ENCODE results near the gene EIF3K.
A peak's percentile ranks its signal among the peaks of the same experiment; 100 is the strongest.

The EIF3K gene

DNA sequence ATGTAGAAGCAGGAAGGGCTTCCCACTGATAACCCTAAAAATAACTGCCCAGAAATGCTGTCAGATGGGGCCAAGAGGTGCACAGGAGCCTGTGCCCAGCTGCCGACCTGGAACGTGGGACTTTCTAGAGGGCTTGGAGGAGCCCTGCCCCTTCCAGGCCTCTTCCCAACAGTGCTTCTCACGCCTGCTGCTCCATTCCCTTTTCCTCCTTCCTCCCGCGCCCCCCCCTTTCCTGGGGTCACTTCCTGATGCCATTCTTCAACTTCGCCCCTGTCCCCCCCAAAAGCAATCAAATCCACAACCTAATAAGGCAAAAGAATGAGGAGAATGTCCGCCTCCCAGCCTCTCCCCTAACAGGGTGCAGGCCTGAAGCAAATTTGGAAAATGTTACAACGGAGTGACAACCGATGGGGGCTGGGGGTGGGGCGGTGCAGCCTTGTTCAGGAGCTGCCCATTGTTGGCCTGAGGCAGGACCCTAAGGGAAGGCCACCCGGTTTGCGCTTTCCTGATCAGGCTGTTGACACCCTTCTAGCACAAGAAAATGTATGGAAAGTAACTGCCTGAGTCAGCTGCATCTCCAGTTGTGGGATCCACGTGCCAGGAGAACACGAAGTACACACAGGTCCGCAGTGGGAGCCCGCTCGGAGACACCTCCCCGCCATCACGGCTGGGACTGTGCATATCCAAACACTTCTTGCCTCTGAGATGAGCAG lies 47.1 kb downstream of the EIF3K start:
- Histone ChIP-seq H3K4me1 (ENCODE audit: control insufficient read depth in 1 of 2, insufficient read depth in 2 of 2, low read length in 2 of 2) (peaks cover 92 to 94% of the 10 kb centered on the region in 2 donors), H3K9me3 (ENCODE audit: control insufficient read depth in 1 of 2, low read length in 2 of 2) (no peaks in the 10 kb centered on the region), H3K4me3 (ENCODE audit: low read depth in 1 of 2, low read length in 2 of 2) (peak overlapping the region; percentile 2 to 28)

DNA sequence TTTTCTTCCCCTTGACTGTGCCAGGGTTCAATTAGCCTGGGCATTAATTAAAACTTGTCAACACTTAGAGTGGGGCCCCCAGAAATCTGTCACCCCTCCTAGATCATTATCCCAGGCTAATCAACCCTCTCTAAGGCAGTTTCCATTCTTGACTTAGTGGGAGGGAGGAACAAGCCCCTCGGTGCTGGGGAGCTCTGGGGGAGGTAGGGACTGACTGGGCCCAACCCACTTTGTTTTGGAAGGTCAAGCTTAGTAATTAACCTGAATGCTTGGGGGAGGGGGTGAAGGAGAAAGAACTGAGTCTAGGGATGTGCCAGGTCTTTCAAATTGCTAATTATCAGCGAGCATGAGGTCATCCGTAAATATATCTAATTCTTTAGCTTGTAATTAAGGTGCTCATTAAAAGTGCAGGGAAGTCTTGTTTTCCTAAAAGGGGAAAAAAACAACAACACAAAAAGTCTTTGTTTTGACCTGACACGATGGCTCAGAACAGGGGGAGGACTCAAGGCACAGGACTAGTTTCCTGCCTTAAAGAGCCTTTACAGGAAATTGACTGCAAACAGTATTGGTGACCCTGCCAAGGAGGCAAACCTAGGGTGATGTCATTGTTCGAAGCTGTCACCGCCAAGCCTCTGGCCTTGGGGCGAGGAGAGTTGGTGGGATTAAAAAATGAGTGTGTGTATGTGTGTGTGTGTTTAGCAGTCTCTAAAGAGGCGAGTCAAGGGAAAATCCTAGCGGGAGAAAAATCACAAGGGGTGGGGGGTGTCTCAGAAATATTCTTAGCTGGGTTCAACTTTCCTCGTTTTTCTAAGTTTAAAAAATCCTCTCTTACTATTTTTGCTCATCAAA lies 47.9 kb downstream of the EIF3K start:
- H3K27me3 ChIP-seq (ENCODE audit: control insufficient read depth in 1 of 2, insufficient read depth in 2 of 2, low read length in 2 of 2), result no peaks in the 10 kb centered on the region
- H3K4me3 ChIP-seq (ENCODE audit: low read depth in 1 of 2, low read length in 2 of 2), result peak overlapping the region; percentile 2 to 28
- H3K4me1 ChIP-seq (ENCODE audit: control insufficient read depth in 1 of 2, insufficient read depth in 2 of 2, low read length in 2 of 2), result peaks cover 97 to 98% of the 10 kb centered on the region in 2 donors
- H3K9me3 ChIP-seq (ENCODE audit: control insufficient read depth in 1 of 2, low read length in 2 of 2), result no peaks in the 10 kb centered on the region
- peaks cover 4 to 7% of the 10 kb centered on the region in 2 donors for H3K36me3 ChIP-seq (ENCODE audit: control insufficient read depth in 1 of 2, insufficient read depth in 2 of 2, low read length in 2 of 2)
- H3K9ac ChIP-seq (ENCODE audit: low read depth in 1 of 2, low read length in 2 of 2), result peak overlapping the region; percentile 3 to 64
- peak overlapping the region; percentile 90 for H3K27ac ChIP-seq (ENCODE audit: low read depth, low read length)

More for the DNA sequence above, 47.1 kb downstream of the EIF3K start:
- Histone ChIP-seq H3K36me3 (ENCODE audit: control insufficient read depth in 1 of 2, insufficient read depth in 2 of 2, low read length in 2 of 2) (peaks cover 4 to 8% of the 10 kb centered on the region in 2 donors), H3K27ac (ENCODE audit: low read depth, low read length) (peak overlapping the region; percentile 90), H3K27me3 (ENCODE audit: control insufficient read depth in 1 of 2, insufficient read depth in 2 of 2, low read length in 2 of 2) (no peaks in the 10 kb centered on the region), H3K9ac (ENCODE audit: low read depth in 1 of 2, low read length in 2 of 2) (peak overlapping the region; percentile 3 to 64)

DNA sequence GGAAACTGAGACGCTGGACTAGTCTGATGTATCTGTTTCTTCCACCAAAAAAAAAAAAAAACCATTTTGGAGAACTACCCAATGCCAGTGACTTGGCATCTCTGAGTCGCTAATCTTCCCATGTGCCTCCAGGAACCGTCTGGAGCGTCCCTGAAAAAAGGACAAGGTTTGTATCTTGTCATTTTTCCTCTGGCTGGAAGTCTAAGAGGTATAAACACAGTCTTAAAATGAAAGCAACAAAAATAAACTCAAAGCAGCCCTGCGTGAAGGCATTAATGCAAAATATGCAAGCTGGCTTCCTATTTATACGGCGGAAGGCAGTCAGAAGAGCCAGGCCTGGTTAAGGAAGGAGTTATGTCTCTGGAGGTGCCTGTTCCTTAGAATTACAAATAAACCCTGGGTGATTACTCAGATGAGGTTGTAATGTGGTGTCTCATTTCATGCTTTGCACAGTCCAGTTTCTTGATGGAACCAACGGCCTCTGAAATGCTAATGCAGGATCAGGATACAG lies 48.7 kb downstream of the EIF3K start:
- H3K9ac ChIP-seq (ENCODE audit: low read depth in 1 of 2, low read length in 2 of 2), result peak overlapping the region; percentile 47 to 64

DNA sequence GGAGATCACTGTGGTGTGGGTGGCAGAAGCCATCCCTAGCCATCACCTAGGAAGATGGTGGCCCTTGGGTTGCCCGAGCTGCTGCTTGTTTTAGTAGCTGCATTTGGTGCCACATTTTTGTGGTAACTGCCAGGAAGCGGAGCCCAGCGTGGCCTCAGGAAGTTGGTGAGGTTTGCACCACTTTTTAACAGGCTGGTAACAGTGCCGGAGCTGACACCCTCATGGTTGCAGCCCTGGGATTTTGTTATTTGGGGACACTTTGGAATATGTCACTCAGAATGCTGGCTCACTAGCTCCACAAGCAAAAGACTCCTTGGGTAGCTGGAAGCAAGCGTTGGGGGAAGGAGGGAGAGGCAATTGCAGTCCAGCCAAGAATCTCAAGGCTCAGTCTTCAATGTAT lies 50.6 kb downstream of the EIF3K start:
- Histone ChIP-seq H3K4me1 (ENCODE audit: control insufficient read depth in 1 of 2, insufficient read depth in 2 of 2, low read length in 2 of 2) (peaks cover 84% of the 10 kb centered on the region in 2 donors), H3K9ac (ENCODE audit: low read depth in 1 of 2, low read length in 2 of 2) (peak overlapping the region; percentile 65 to 72)

More for the DNA sequence above, 48.7 kb downstream of the EIF3K start:
- no peaks in the 10 kb centered on the region for H3K27me3 ChIP-seq (ENCODE audit: control insufficient read depth in 1 of 2, insufficient read depth in 2 of 2, low read length in 2 of 2)
- H3K4me3 ChIP-seq (ENCODE audit: low read depth in 1 of 2, low read length in 2 of 2), result no peak overlapping the region
- peaks cover 92% of the 10 kb centered on the region in 2 donors for H3K4me1 ChIP-seq (ENCODE audit: control insufficient read depth in 1 of 2, insufficient read depth in 2 of 2, low read length in 2 of 2)
- no peaks in the 10 kb centered on the region for H3K9me3 ChIP-seq (ENCODE audit: control insufficient read depth in 1 of 2, low read length in 2 of 2)
- H3K27ac ChIP-seq (ENCODE audit: low read depth, low read length), result peak overlapping the region; percentile 90
- H3K36me3 ChIP-seq (ENCODE audit: control insufficient read depth in 1 of 2, insufficient read depth in 2 of 2, low read length in 2 of 2), result peaks cover 4 to 7% of the 10 kb centered on the region in 2 donors

DNA sequence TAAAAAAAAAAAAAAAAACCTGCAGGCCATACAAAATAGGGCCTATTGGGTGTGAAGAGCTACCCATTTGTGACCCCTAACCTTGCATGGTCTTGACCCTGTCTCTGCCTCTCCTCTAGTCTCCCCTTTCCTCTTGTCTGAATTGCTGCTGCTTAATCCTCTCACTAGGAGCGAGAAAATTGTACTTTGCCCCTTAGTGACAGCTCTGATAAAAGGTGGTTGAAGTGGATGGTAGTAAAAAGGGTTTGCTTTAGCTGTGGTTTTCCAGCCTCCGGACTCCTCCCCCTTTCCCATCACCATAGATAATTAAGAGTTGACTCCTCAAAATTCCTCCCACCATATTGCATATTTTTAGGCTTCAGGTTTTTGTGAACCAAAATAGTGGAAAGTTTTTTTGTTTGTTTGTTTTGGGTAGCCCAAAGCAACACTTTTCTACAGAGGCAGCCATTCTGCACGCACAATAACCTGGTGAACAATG lies 52.0 kb downstream of the EIF3K start:
- Histone ChIP-seq H3K36me3 (ENCODE audit: control insufficient read depth in 1 of 2, insufficient read depth in 2 of 2, low read length in 2 of 2) (peaks cover 4 to 5% of the 10 kb centered on the region in 2 donors), H3K27ac (ENCODE audit: low read depth, low read length) (peak overlapping the region; percentile 65), H3K27me3 (ENCODE audit: control insufficient read depth in 1 of 2, insufficient read depth in 2 of 2, low read length in 2 of 2) (no peaks in the 10 kb centered on the region), H3K9ac (ENCODE audit: low read depth in 1 of 2, low read length in 2 of 2) (peak overlapping the region in 1 of 2 donors; percentile 44), H3K4me1 (ENCODE audit: control insufficient read depth in 1 of 2, insufficient read depth in 2 of 2, low read length in 2 of 2) (peaks cover 84% of the 10 kb centered on the region in 2 donors), H3K4me3 (ENCODE audit: low read depth in 1 of 2, low read length in 2 of 2) (peak overlapping the region in 1 of 2 donors; percentile 49), H3K9me3 (ENCODE audit: control insufficient read depth in 1 of 2, low read length in 2 of 2) (no peaks in the 10 kb centered on the region)

More for the DNA sequence above, 50.6 kb downstream of the EIF3K start:
- H3K9me3 ChIP-seq (ENCODE audit: control insufficient read depth in 1 of 2, low read length in 2 of 2), result no peaks in the 10 kb centered on the region
- H3K27me3 ChIP-seq (ENCODE audit: control insufficient read depth in 1 of 2, insufficient read depth in 2 of 2, low read length in 2 of 2), result no peaks in the 10 kb centered on the region
- peak overlapping the region; percentile 6 to 49 for H3K4me3 ChIP-seq (ENCODE audit: low read depth in 1 of 2, low read length in 2 of 2)
- peaks cover 4 to 7% of the 10 kb centered on the region in 2 donors for H3K36me3 ChIP-seq (ENCODE audit: control insufficient read depth in 1 of 2, insufficient read depth in 2 of 2, low read length in 2 of 2)
- peak overlapping the region; percentile 85 for H3K27ac ChIP-seq (ENCODE audit: low read depth, low read length)

DNA sequence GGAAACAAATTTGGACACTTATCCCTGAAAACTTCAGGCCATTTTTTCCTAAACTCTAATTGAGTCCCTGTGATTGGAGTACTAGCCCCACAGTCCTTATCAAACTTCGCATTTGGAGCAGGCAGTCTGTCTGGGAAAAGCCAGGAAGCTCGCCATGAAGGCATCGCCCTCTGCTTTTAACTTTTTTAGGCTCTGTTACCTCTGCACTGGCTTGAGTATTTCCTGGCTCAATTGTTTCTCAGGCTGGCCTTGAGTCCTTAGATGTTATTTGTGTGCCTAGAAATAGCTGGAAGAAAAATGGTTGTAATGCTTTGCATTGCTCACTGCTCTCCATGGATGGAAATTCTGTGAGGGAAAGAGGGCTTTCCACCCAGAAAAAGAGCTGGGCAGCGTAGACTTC lies 52.7 kb downstream of the EIF3K start:
- H3K4me3 ChIP-seq (ENCODE audit: low read depth in 1 of 2, low read length in 2 of 2), result peak overlapping the region; percentile 36 to 49
- peaks cover 0 to 8% of the 10 kb centered on the region in 2 donors for H3K36me3 ChIP-seq (ENCODE audit: control insufficient read depth in 1 of 2, insufficient read depth in 2 of 2, low read length in 2 of 2)
- H3K9me3 ChIP-seq (ENCODE audit: control insufficient read depth in 1 of 2, low read length in 2 of 2), result no peaks in the 10 kb centered on the region
- peak overlapping the region; percentile 4 to 44 for H3K9ac ChIP-seq (ENCODE audit: low read depth in 1 of 2, low read length in 2 of 2)
- H3K27me3 ChIP-seq (ENCODE audit: control insufficient read depth in 1 of 2, insufficient read depth in 2 of 2, low read length in 2 of 2), result no peaks in the 10 kb centered on the region
- peaks cover 84% of the 10 kb centered on the region in 2 donors for H3K4me1 ChIP-seq (ENCODE audit: control insufficient read depth in 1 of 2, insufficient read depth in 2 of 2, low read length in 2 of 2)
- peak overlapping the region; percentile 65 for H3K27ac ChIP-seq (ENCODE audit: low read depth, low read length)

DNA sequence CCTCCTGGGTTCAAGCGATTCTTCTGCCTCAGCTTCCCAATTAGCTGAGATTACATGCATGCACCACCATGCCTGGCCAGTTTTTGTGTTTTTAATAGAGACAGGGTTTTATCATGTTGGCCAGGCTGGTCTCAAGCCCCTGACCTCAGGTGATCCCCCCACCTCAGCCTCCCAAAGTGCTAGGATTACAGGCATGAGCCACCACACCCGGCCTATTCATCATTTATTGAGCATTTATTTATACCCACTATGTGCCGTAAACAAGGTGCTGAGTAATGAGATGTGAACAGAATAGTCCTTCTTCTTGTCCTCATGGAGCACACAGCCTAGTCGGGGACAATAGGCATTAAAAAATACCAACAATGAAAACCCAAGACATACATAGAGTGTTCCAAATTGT lies 54.0 kb downstream of the EIF3K start:
- Histone ChIP-seq H3K27ac (ENCODE audit: low read depth, low read length) (no peak overlapping the region), H3K9me3 (ENCODE audit: control insufficient read depth in 1 of 2, low read length in 2 of 2) (no peaks in the 10 kb centered on the region), H3K27me3 (ENCODE audit: control insufficient read depth in 1 of 2, insufficient read depth in 2 of 2, low read length in 2 of 2) (no peaks in the 10 kb centered on the region), H3K36me3 (ENCODE audit: control insufficient read depth in 1 of 2, insufficient read depth in 2 of 2, low read length in 2 of 2) (peaks cover 8 to 16% of the 10 kb centered on the region in 2 donors), H3K4me3 (ENCODE audit: low read depth in 1 of 2, low read length in 2 of 2) (no peak overlapping the region), H3K4me1 (ENCODE audit: control insufficient read depth in 1 of 2, insufficient read depth in 2 of 2, low read length in 2 of 2) (peaks cover 83% of the 10 kb centered on the region in 2 donors), H3K9ac (ENCODE audit: low read depth in 1 of 2, low read length in 2 of 2) (no peak overlapping the region)

DNA sequence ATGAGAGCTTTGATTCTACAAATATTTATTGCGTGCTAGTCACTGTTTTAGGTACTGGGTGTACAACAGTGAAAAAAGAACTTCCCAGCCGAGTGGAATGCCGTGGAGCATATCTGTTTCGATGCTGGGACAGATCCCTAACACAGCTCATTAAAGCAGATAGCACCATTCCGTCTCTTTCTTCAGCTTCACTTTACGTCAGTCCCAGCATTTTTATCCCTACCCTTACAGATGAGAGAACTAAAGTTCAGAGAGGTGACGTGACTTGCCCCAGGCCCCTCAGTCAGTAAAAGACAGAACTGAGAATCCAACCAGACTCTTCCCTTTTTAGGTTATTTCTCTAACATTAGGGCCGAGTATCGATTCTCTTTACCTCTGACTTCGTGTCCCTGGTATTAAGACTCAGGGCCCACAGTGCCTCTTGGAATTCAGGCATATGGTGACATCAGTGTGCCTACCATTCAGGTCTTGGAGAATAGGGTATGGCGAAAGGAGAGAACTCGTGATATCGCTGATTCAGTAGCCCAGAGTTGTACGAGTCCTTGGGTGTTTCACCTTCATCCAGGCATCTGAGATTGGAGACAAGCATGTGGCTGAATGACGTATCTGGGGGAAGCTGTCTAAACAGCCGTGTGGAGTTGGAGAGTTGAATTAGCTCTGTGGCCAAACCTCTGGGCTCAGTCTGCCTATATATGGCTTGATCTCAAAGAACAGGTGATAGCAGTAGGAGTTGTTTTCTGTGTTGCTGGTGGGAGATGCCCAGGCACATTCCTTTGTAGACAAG lies 55.6 kb downstream of the EIF3K start:
- no peaks in the 10 kb centered on the region for H3K27me3 ChIP-seq (ENCODE audit: control insufficient read depth in 1 of 2, insufficient read depth in 2 of 2, low read length in 2 of 2)
- peak overlapping the region; percentile 76 to 81 for H3K9ac ChIP-seq (ENCODE audit: low read depth in 1 of 2, low read length in 2 of 2)
- H3K9me3 ChIP-seq (ENCODE audit: control insufficient read depth in 1 of 2, low read length in 2 of 2), result no peaks in the 10 kb centered on the region
- H3K27ac ChIP-seq (ENCODE audit: low read depth, low read length), result peak overlapping the region; percentile 85
- H3K36me3 ChIP-seq (ENCODE audit: control insufficient read depth in 1 of 2, insufficient read depth in 2 of 2, low read length in 2 of 2), result peaks cover 11% of the 10 kb centered on the region in 2 donors
- peak overlapping the region; percentile 4 to 16 for H3K4me3 ChIP-seq (ENCODE audit: low read depth in 1 of 2, low read length in 2 of 2)
- H3K4me1 ChIP-seq (ENCODE audit: control insufficient read depth in 1 of 2, insufficient read depth in 2 of 2, low read length in 2 of 2), result peaks cover 83 to 84% of the 10 kb centered on the region in 2 donors

DNA sequence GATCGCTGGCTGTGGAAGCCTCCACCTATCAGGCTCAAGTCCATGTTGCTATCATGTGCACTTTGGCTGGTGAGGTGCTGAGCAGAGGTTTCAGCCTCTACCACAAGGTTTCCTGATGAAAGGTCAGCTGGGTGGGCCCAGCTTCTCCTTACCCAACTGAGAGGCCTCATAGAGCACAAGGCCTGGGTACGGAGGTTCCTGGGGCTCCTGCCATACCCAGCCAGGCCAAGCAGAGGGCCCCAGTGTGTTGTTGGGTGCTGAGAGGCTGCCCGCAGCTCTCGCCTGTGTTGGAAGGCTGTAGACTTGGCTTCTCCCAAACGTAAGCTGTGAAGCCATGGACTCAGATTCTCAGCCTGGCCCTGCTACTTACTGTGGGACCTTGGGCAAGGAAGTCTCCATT lies 56.6 kb downstream of the EIF3K start:
- Histone ChIP-seq H3K4me3 (ENCODE audit: low read depth in 1 of 2, low read length in 2 of 2) (peak overlapping the region in 1 of 2 donors; percentile 38), H3K27ac (ENCODE audit: low read depth, low read length) (peak overlapping the region; percentile 85), H3K9me3 (ENCODE audit: control insufficient read depth in 1 of 2, low read length in 2 of 2) (no peaks in the 10 kb centered on the region)

More for the DNA sequence above, 56.6 kb downstream of the EIF3K start:
- peaks cover 83 to 84% of the 10 kb centered on the region in 2 donors for H3K4me1 ChIP-seq (ENCODE audit: control insufficient read depth in 1 of 2, insufficient read depth in 2 of 2, low read length in 2 of 2)
- peak overlapping the region; percentile 76 to 81 for H3K9ac ChIP-seq (ENCODE audit: low read depth in 1 of 2, low read length in 2 of 2)
- no peaks in the 10 kb centered on the region for H3K27me3 ChIP-seq (ENCODE audit: control insufficient read depth in 1 of 2, insufficient read depth in 2 of 2, low read length in 2 of 2)
- peaks cover 11 to 13% of the 10 kb centered on the region in 2 donors for H3K36me3 ChIP-seq (ENCODE audit: control insufficient read depth in 1 of 2, insufficient read depth in 2 of 2, low read length in 2 of 2)
